GM18526 (cell line): ENCODE measurements around the gene SMARCB1.

ENCODE experiments used
- POLR2A ChIP-seq: IDR thresholded peaks from 3 replicates; pipeline ENCODE4 v1.6.1; 2011; ENCODE audit not compliant: insufficient read length; ENCODE audit errors: extremely low read depth

SMARCB1 gene

GRCh38 chr22:23786752-23787599, at the start of gene SMARCB1:
SMARCB1 (plus strand) TSS chr22:23786966; CDS start chr22:23787170, 204 bp downstream.
- peak; percentile 80 for TF ChIP-seq POLR2A

- TF ChIP-seq POLR2A: no peak
Observed at GRCh38 chr22:23737696-23738095, 49.1 kb upstream of the SMARCB1 start.

GRCh38 chr22:23742505-23743264, 44.1 kb upstream of the SMARCB1 start:
- TF ChIP-seq POLR2A: no peak

- no peak for TF ChIP-seq POLR2A
Observed at GRCh38 chr22:23743303-23743705, 43.5 kb upstream of the SMARCB1 start.

- TF ChIP-seq POLR2A: no peak
Observed at GRCh38 chr22:23744001-23744400, 42.8 kb upstream of the SMARCB1 start.

GRCh38 chr22:23744485-23744884, 42.3 kb upstream of the SMARCB1 start:
- no peak for TF ChIP-seq POLR2A

GRCh38 chr22:23745791-23746190, 41.0 kb upstream of the SMARCB1 start:
- TF ChIP-seq POLR2A: no peak

- no peak for TF ChIP-seq POLR2A
Observed at GRCh38 chr22:23749841-23750301, 36.9 kb upstream of the SMARCB1 start.

- no peak for TF ChIP-seq POLR2A
Observed at GRCh38 chr22:23750367-23750713, 36.4 kb upstream of the SMARCB1 start.

GRCh38 chr22:23750714-23751440, 35.9 kb upstream of the SMARCB1 start, which contains the start of gene ZNF70:
ZNF70 (minus strand) TSS chr22:23751112; CDS start chr22:23745140, 5,972 bp downstream.
- TF ChIP-seq POLR2A: peak; percentile 46

GRCh38 chr22:23751441-23751996, 35.2 kb upstream of the SMARCB1 start:
- TF ChIP-seq POLR2A: no peak

- no peak for TF ChIP-seq POLR2A
Observed at GRCh38 chr22:23752090-23752691, 34.6 kb upstream of the SMARCB1 start.

- no peak for TF ChIP-seq POLR2A
Observed at GRCh38 chr22:23752750-23753149, 34.0 kb upstream of the SMARCB1 start.

GRCh38 chr22:23753385-23753784, 33.4 kb upstream of the SMARCB1 start:
- TF ChIP-seq POLR2A: no peak
